Esophagus (tissue), 2 donors: ENCODE data around the gene N4BP3. TPM values are rescaled to one million over a fixed set of nuclear protein-coding genes. Genes with fewer than 3 reads are reported as not detected.
"Not testable (repeated sequence)": the region's sequence is repeated elsewhere in the genome, so short reads cannot be mapped to it uniquely, and the experiment has no call there.

Experiments used
- H3K27ac ChIP-seq, 2 donors: one replicate each; pipeline ENCODE4 v1.5.1; 2013; ENCODE audit warnings: low read depth in 2 of 2, mild to moderate bottlenecking in 2 of 2, inconsistent platforms in 1 of 2, low read length in 1 of 2, moderate library complexity in 1 of 2
- H3K27me3 ChIP-seq, 2 donors: one replicate each; pipeline ENCODE4 v1.6.1; 2013; ENCODE audit warnings: low read length in 2 of 2, control low read depth in 1 of 2, mild to moderate bottlenecking in 1 of 2; ENCODE audit not compliant: insufficient read depth in 2 of 2, control insufficient read depth in 1 of 2
- H3K36me3 ChIP-seq, 2 donors: one replicate each; pipeline ENCODE4 v1.6.1; 2013; ENCODE audit warnings: low read length in 1 of 2; ENCODE audit not compliant: control insufficient read depth in 2 of 2, insufficient read depth in 2 of 2
- H3K4me1 ChIP-seq, 2 donors: one replicate each; pipeline ENCODE4 v1.6.1; 2013; ENCODE audit warnings: low read length in 1 of 2; ENCODE audit not compliant: control insufficient read depth in 2 of 2, insufficient read depth in 2 of 2
- H3K4me3 ChIP-seq, 2 donors: one replicate each; pipeline ENCODE4 v1.5.1; 2013; ENCODE audit warnings: low read length in 2 of 2, mild to moderate bottlenecking in 2 of 2, low read depth in 1 of 2, moderate library complexity in 1 of 2
- H3K9me3 ChIP-seq, 2 donors: one replicate each; pipeline ENCODE4 v1.6.1; 2013; ENCODE audit warnings: mild to moderate bottlenecking in 2 of 2, low read depth in 1 of 2, low read length in 1 of 2, moderate library complexity in 1 of 2; ENCODE audit not compliant: control insufficient read depth in 2 of 2, insufficient read depth in 1 of 2
- WGBS, 2 donors: extraction: QIAGEN DNeasy Blood & Tissue Kit; methylation state at CpG; one replicate each; pipeline ENCODE4 v1.1.7; 2013; 5-methylcytosine and 5-hydroxymethylcytosine counted together
- polyA plus RNA-seq, 2 donors: library from polyadenylated mRNA; stranded (reverse); fragments of 200-250 nt; gene quantifications; one replicate each; pipeline ENCODE4 v1.2.3, GENCODE V29; 2013
- donor health status: healthy with polysubstance abuse.
- donor health status: Bipolar disorder and iron deficiency.

N4BP3 gene
- polyA plus RNA-seq, 2 donors: 16.9 to 26.2 TPM

- Histone ChIP-seq H3K4me1 (peaks cover 18 to 27% of the 10 kb centered on the region in 2 donors), H3K4me3 (no peak overlapping the region), H3K36me3 (peaks cover 0 to 23% of the 10 kb centered on the region in 2 donors), H3K9me3 (peaks cover 0 to 2% of the 10 kb centered on the region in 2 donors), H3K27ac (peak overlapping the region in 1 of 2 donors; percentile 95), H3K27me3 (no peaks in the 10 kb centered on the region)
- WGBS, 2 donors: 65 to 71% methylated on average over 10 of the region's 10 CpGs
Measured at GRCh38 chr5:178125253-178125906, 12.0 kb downstream of the N4BP3 start.

GRCh38 chr5:178126556-178126955 is 13.2 kb downstream of the N4BP3 start:
- Histone ChIP-seq H3K36me3 (peaks cover 0 to 15% of the 10 kb centered on the region in 2 donors), H3K27me3 (no peaks in the 10 kb centered on the region), H3K9me3 (peaks cover 0 to 1% of the 10 kb centered on the region in 2 donors), H3K27ac (no peak overlapping the region), H3K4me1 (peaks cover 13 to 21% of the 10 kb centered on the region in 2 donors), H3K4me3 (no peak overlapping the region)
- WGBS, 2 donors: 78 to 80% methylated on average over 3 of the region's 3 CpGs

- 75% methylated on average over 14 of the region's 14 CpGs for WGBS, 2 donors
- H3K36me3 ChIP-seq, H3K4me3 ChIP-seq, H3K27me3 ChIP-seq, H3K9me3 ChIP-seq: not testable (repeated sequence)
- H3K4me1 ChIP-seq: peaks cover 8 to 19% of the 10 kb centered on the region in 2 donors
- peak overlapping the region in 1 of 2 donors; percentile 34 for H3K27ac ChIP-seq
Measured at GRCh38 chr5:178127300-178128009, 14.1 kb downstream of the N4BP3 start.

- H3K27me3 ChIP-seq: no peaks in the 10 kb centered on the region
- H3K4me1 ChIP-seq: peaks cover 3 to 12% of the 10 kb centered on the region in 2 donors
- 82% methylated on average over 8 of the region's 9 CpGs for WGBS, 2 donors
- H3K27ac ChIP-seq: peak overlapping the region in 1 of 2 donors; percentile 47
- no peaks in the 10 kb centered on the region for H3K9me3 ChIP-seq
- H3K4me3 ChIP-seq: no peak overlapping the region
- peaks cover 2 to 4% of the 10 kb centered on the region in 2 donors for H3K36me3 ChIP-seq
Measured at GRCh38 chr5:178129296-178129695, 16.0 kb downstream of the N4BP3 start.

GRCh38 chr5:178130234-178130575 is 16.9 kb downstream of the N4BP3 start:
- not testable (repeated sequence) for H3K9me3 ChIP-seq, H3K36me3 ChIP-seq, H3K4me1 ChIP-seq, H3K27me3 ChIP-seq
- peak overlapping the region; percentile 90 to 94 for H3K27ac ChIP-seq
- WGBS, 2 donors: 8% methylated on average over 10 to 11 of the region's 11 CpGs
- H3K4me3 ChIP-seq: peak overlapping the region; percentile 67 to 98

- H3K4me1 ChIP-seq: peaks cover 0 to 4% of the 10 kb centered on the region in 2 donors
- peak within 1 kb of the TSS; percentile 67 to 98 for H3K4me3 ChIP-seq
- H3K27ac ChIP-seq: peak within 1 kb of the TSS; percentile 90 to 94
- H3K36me3 ChIP-seq: peaks cover 2 to 7% of the 10 kb centered on the region in 2 donors
- H3K27me3 ChIP-seq: no peaks in the 10 kb centered on the region
- H3K9me3 ChIP-seq: no peaks in the 10 kb centered on the region
- 0 to 1% methylated on average over 82 to 102 of the region's 102 CpGs for WGBS, 2 donors
Measured at GRCh38 chr5:178130576-178131445, 17.5 kb downstream of the N4BP3 start, which contains the start of gene RMND5B. Gene RMND5B, plus strand, starts transcription at chr5:178131014. Its CDS starts 7,106 bp downstream, at chr5:178138120.

GRCh38 chr5:178131446-178131996 is 18.2 kb downstream of the N4BP3 start:
- Histone ChIP-seq H3K4me3 (peak overlapping the region; percentile 67 to 98), H3K27me3 (no peaks in the 10 kb centered on the region), H3K36me3 (peaks cover 2 to 11% of the 10 kb centered on the region in 2 donors), H3K4me1 (peaks cover 0 to 4% of the 10 kb centered on the region in 2 donors), H3K27ac (peak overlapping the region; percentile 90 to 91), H3K9me3 (no peaks in the 10 kb centered on the region)
- 21 to 22% methylated on average over 10 of the region's 10 CpGs for WGBS, 2 donors

GRCh38 chr5:178136990-178137389 is 23.7 kb downstream of the N4BP3 start:
- no peaks in the 10 kb centered on the region for H3K27me3 ChIP-seq
- H3K36me3 ChIP-seq: peaks cover 4 to 20% of the 10 kb centered on the region in 2 donors
- H3K27ac ChIP-seq: no peak overlapping the region
- H3K4me3 ChIP-seq: no peak overlapping the region
- WGBS, 2 donors: 84 to 88% methylated on average over 10 of the region's 10 CpGs
- H3K4me1 ChIP-seq: no peaks in the 10 kb centered on the region
- H3K9me3 ChIP-seq: no peaks in the 10 kb centered on the region

GRCh38 chr5:178137991-178138390 is 24.7 kb downstream of the N4BP3 start:
- WGBS, 2 donors: 90 to 91% methylated on average over 12 of the region's 12 CpGs
- no peaks in the 10 kb centered on the region for H3K27me3 ChIP-seq
- H3K9me3 ChIP-seq: no peaks in the 10 kb centered on the region
- no peak overlapping the region for H3K4me3 ChIP-seq
- H3K4me1 ChIP-seq: no peaks in the 10 kb centered on the region
- no peak overlapping the region for H3K27ac ChIP-seq
- peaks cover 8 to 25% of the 10 kb centered on the region in 2 donors for H3K36me3 ChIP-seq
